ENCODE results near the gene CMSS1.

Gene CMSS1

GRCh38 chr3:100024520-100025303 lies 207.1 kb downstream of the CMSS1 start:
- no peak for TF ChIP-seq TAF1 (IDR thresholded peaks at IDR 0.05; ENCODE audit: borderline replicate concordance, insufficient read depth, low read length)
- TF ChIP-seq FOXP2 (optimal IDR thresholded peaks at IDR 0.05; ENCODE audit: borderline replicate concordance, extremely low read depth, extremely low read length, insufficient read depth): no peak
- no peak for TF ChIP-seq SIN3A (IDR thresholded peaks at IDR 0.05; ENCODE audit: borderline replicate concordance, insufficient read depth, low read length)
- no peak for TF ChIP-seq POLR2AphosphoS5 (IDR thresholded peaks at IDR 0.05; ENCODE audit: low read depth, low read length)
- TF ChIP-seq REST (IDR thresholded peaks at IDR 0.05; ENCODE audit: insufficient read depth in 1 of 2, low read depth in 2 of 2, low read length in 2 of 2): no peak

- TF ChIP-seq SIN3A (IDR thresholded peaks at IDR 0.05; ENCODE audit: borderline replicate concordance, insufficient read depth, low read length) (no peak), REST (IDR thresholded peaks at IDR 0.05; ENCODE audit: insufficient read depth in 1 of 2, low read depth in 2 of 2, low read length in 2 of 2) (no peak), FOXP2 (optimal IDR thresholded peaks at IDR 0.05; ENCODE audit: borderline replicate concordance, extremely low read depth, extremely low read length, insufficient read depth) (no peak), TAF1 (IDR thresholded peaks at IDR 0.05; ENCODE audit: borderline replicate concordance, insufficient read depth, low read length) (no peak), POLR2AphosphoS5 (IDR thresholded peaks at IDR 0.05; ENCODE audit: low read depth, low read length) (no peak)
Measured at GRCh38 chr3:100027321-100027720, 209.7 kb downstream of the CMSS1 start.

- no peak for TF ChIP-seq TAF1 (IDR thresholded peaks at IDR 0.05; ENCODE audit: borderline replicate concordance, insufficient read depth, low read length)
- no peak for TF ChIP-seq REST (IDR thresholded peaks at IDR 0.05; ENCODE audit: insufficient read depth in 1 of 2, low read depth in 2 of 2, low read length in 2 of 2)
- no peak for TF ChIP-seq SIN3A (IDR thresholded peaks at IDR 0.05; ENCODE audit: borderline replicate concordance, insufficient read depth, low read length)
- TF ChIP-seq POLR2AphosphoS5 (IDR thresholded peaks at IDR 0.05; ENCODE audit: low read depth, low read length): no peak
- no peak for TF ChIP-seq FOXP2 (optimal IDR thresholded peaks at IDR 0.05; ENCODE audit: borderline replicate concordance, extremely low read depth, extremely low read length, insufficient read depth)
Measured at GRCh38 chr3:100029052-100029451, 211.4 kb downstream of the CMSS1 start.

GRCh38 chr3:100029689-100030088 lies 212.0 kb downstream of the CMSS1 start:
- no peak for TF ChIP-seq POLR2AphosphoS5 (IDR thresholded peaks at IDR 0.05; ENCODE audit: low read depth, low read length)
- TF ChIP-seq FOXP2 (optimal IDR thresholded peaks at IDR 0.05; ENCODE audit: borderline replicate concordance, extremely low read depth, extremely low read length, insufficient read depth): no peak
- TF ChIP-seq REST (IDR thresholded peaks at IDR 0.05; ENCODE audit: insufficient read depth in 1 of 2, low read depth in 2 of 2, low read length in 2 of 2): no peak
- no peak for TF ChIP-seq TAF1 (IDR thresholded peaks at IDR 0.05; ENCODE audit: borderline replicate concordance, insufficient read depth, low read length)
- TF ChIP-seq SIN3A (IDR thresholded peaks at IDR 0.05; ENCODE audit: borderline replicate concordance, insufficient read depth, low read length): no peak
